COR-L47 (cell line): Measurements from ENCODE around the gene SGCD.
A peak's percentile ranks its signal among the peaks of the same experiment; 100 is the strongest.

ENCODE experiments used
- DNase-seq: peaks from one replicate; lab custom pipeline; 2025; lab: John Stamatoyannopoulos, UW

Gene SGCD

GRCh38 chr5:156326718-156327259 is at the start of gene SGCD:
Gene SGCD, plus strand, starts transcription at chr5:156327164.
- DNase-seq: no peak

- DNase-seq: no peak
Measured at GRCh38 chr5:156277290-156277689, 49.7 kb upstream of the SGCD start.

GRCh38 chr5:156295431-156295830 is 31.5 kb upstream of the SGCD start:
- no peak for DNase-seq

- DNase-seq: no peak
Measured at GRCh38 chr5:156310115-156310514, 16.8 kb upstream of the SGCD start.

- DNase-seq: no peak
Measured at GRCh38 chr5:156312897-156313694, 13.9 kb upstream of the SGCD start.

GRCh38 chr5:156314416-156314815 is 12.5 kb upstream of the SGCD start:
- DNase-seq: no peak

GRCh38 chr5:156322666-156323065 is 4.3 kb upstream of the SGCD start:
- DNase-seq: no peak

- DNase-seq: no peak
Measured at GRCh38 chr5:156327296-156327695, 332 bp downstream of the SGCD start.

GRCh38 chr5:156328161-156328560 is 1.2 kb downstream of the SGCD start:
- DNase-seq: no peak

- no peak for DNase-seq
Measured at GRCh38 chr5:156328766-156329165, 1.8 kb downstream of the SGCD start.

- no peak for DNase-seq
Measured at GRCh38 chr5:156329171-156329611, 2.2 kb downstream of the SGCD start.

- no peak for DNase-seq
Measured at GRCh38 chr5:156330141-156330870, 3.3 kb downstream of the SGCD start.

- DNase-seq: no peak
Measured at GRCh38 chr5:156331181-156331580, 4.2 kb downstream of the SGCD start.

- DNase-seq: no peak
Measured at GRCh38 chr5:156331845-156332244, 4.9 kb downstream of the SGCD start.

- DNase-seq: no peak
Measured at GRCh38 chr5:156332245-156332644, 5.3 kb downstream of the SGCD start.

- no peak for DNase-seq
Measured at GRCh38 chr5:156339139-156339841, 12.3 kb downstream of the SGCD start.

GRCh38 chr5:156340893-156341292 is 13.9 kb downstream of the SGCD start:
- no peak for DNase-seq

- no peak for DNase-seq
Measured at GRCh38 chr5:156350256-156350655, 23.3 kb downstream of the SGCD start.

- no peak for DNase-seq
Measured at GRCh38 chr5:156351423-156351822, 24.5 kb downstream of the SGCD start.

GRCh38 chr5:156354571-156354970 is 27.6 kb downstream of the SGCD start:
- DNase-seq: no peak

GRCh38 chr5:156356238-156356637 is 29.3 kb downstream of the SGCD start:
- DNase-seq: peak; percentile 41

GRCh38 chr5:156359476-156359875 is 32.5 kb downstream of the SGCD start:
- no peak for DNase-seq
